ENCODE results near the gene ASB8.

The ASB8 gene

GRCh38 chr12:48192861-48193260 is 35.5 kb upstream of the ASB8 start:
- TF ChIP-seq, protein P1, sequence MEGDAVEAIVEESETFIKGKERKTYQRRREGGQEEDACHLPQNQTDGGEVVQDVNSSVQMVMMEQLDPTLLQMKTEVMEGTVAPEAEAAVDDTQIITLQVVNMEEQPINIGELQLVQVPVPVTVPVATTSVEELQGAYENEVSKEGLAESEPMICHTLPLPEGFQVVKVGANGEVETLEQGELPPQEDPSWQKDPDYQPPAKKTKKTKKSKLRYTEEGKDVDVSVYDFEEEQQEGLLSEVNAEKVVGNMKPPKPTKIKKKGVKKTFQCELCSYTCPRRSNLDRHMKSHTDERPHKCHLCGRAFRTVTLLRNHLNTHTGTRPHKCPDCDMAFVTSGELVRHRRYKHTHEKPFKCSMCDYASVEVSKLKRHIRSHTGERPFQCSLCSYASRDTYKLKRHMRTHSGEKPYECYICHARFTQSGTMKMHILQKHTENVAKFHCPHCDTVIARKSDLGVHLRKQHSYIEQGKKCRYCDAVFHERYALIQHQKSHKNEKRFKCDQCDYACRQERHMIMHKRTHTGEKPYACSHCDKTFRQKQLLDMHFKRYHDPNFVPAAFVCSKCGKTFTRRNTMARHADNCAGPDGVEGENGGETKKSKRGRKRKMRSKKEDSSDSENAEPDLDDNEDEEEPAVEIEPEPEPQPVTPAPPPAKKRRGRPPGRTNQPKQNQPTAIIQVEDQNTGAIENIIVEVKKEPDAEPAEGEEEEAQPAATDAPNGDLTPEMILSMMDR (conservative IDR thresholded peaks at IDR 0.05; ENCODE audit: low read depth) = no peak
- CTCF ChIA-PET = no interaction called here
- POLR2A ChIA-PET (ENCODE audit: low non-redundant PET) = no interaction called here
- no peak overlapping the region for H3K27ac ChIP-seq
- no peak for DNase-seq (ENCODE audit: low spot score)

- no peak for DNase-seq (ENCODE audit: low spot score)
- ChIA-PET POLR2A (ENCODE audit: low non-redundant PET) (interaction anchor here (0.6 kb wide), 1 partner anchor 809 kb away, joined by 3 read pairs; no protein-coding TSS in a partner anchor), CTCF (no interaction called here)
- H3K27ac ChIP-seq = no peak overlapping the region
- TF ChIP-seq, protein P1 (conservative IDR thresholded peaks at IDR 0.05; ENCODE audit: low read depth) = no peak
Measured at GRCh38 chr12:48191096-48191495, 33.8 kb upstream of the ASB8 start.

- ChIA-PET CTCF (interaction anchor here (0.5 to 1.4 kb wide), 9 partner anchors 10 to 454 kb away, joined by 3 to 5 read pairs (median 3); no protein-coding TSS in a partner anchor), POLR2A (ENCODE audit: low non-redundant PET) (interaction anchor here (0.5 kb wide), 1 partner anchor 84 kb away, joined by 3 read pairs; no protein-coding TSS in a partner anchor)
- peak; percentile 57 for DNase-seq (ENCODE audit: low spot score)
- H3K27ac ChIP-seq = no peak overlapping the region
- TF ChIP-seq, protein P1 (conservative IDR thresholded peaks at IDR 0.05; ENCODE audit: low read depth) = peak; percentile 87
Measured at GRCh38 chr12:48189331-48190125, 32.2 kb upstream of the ASB8 start.

GRCh38 chr12:48187916-48188695 is 30.8 kb upstream of the ASB8 start:
- TF ChIP-seq, protein P1 (conservative IDR thresholded peaks at IDR 0.05; ENCODE audit: low read depth) = no peak
- DNase-seq (ENCODE audit: low spot score) = no peak
- CTCF ChIA-PET = no interaction called here
- POLR2A ChIA-PET (ENCODE audit: low non-redundant PET) = no interaction called here
- no peak overlapping the region for H3K27ac ChIP-seq

- DNase-seq (ENCODE audit: low spot score) = no peak
- ChIA-PET POLR2A (ENCODE audit: low non-redundant PET) (no interaction called here), CTCF (interaction anchor here (0.7 to 1.3 kb wide), 2 partner anchors 12 to 371 kb away, joined by 3 read pairs; no protein-coding TSS in a partner anchor)
- TF ChIP-seq, protein P1 (conservative IDR thresholded peaks at IDR 0.05; ENCODE audit: low read depth) = no peak
- H3K27ac ChIP-seq = no peak overlapping the region
Measured at GRCh38 chr12:48185181-48185919, 28.0 kb upstream of the ASB8 start.

- H3K27ac ChIP-seq = no peak overlapping the region
- TF ChIP-seq, protein P1 (conservative IDR thresholded peaks at IDR 0.05; ENCODE audit: low read depth) = no peak
- CTCF ChIA-PET = interaction anchor here (1.3 kb wide), 1 partner anchor 13 kb away, joined by 3 read pairs; no protein-coding TSS in a partner anchor
- POLR2A ChIA-PET (ENCODE audit: low non-redundant PET) = no interaction called here
- no peak for DNase-seq (ENCODE audit: low spot score)
Measured at GRCh38 chr12:48184549-48184922, 27.2 kb upstream of the ASB8 start.
